HG03432 (cell line): ENCODE results near the gene UBR4.

Experiments used
- ATAC-seq: cut with Tn5 transposase; IDR thresholded peaks from one replicate; pipeline ENCODE4 v1.9.1; 2021; ENCODE audit warnings: mild to moderate bottlenecking, moderate library complexity; ENCODE audit not compliant: unreplicated experiment

The UBR4 gene

GRCh38 chr1:19074902-19075721, 135.0 kb downstream of the UBR4 start:
- ATAC-seq = no peak

- no peak for ATAC-seq
Measured at GRCh38 chr1:19074361-19074901, 135.6 kb downstream of the UBR4 start.

DNA sequence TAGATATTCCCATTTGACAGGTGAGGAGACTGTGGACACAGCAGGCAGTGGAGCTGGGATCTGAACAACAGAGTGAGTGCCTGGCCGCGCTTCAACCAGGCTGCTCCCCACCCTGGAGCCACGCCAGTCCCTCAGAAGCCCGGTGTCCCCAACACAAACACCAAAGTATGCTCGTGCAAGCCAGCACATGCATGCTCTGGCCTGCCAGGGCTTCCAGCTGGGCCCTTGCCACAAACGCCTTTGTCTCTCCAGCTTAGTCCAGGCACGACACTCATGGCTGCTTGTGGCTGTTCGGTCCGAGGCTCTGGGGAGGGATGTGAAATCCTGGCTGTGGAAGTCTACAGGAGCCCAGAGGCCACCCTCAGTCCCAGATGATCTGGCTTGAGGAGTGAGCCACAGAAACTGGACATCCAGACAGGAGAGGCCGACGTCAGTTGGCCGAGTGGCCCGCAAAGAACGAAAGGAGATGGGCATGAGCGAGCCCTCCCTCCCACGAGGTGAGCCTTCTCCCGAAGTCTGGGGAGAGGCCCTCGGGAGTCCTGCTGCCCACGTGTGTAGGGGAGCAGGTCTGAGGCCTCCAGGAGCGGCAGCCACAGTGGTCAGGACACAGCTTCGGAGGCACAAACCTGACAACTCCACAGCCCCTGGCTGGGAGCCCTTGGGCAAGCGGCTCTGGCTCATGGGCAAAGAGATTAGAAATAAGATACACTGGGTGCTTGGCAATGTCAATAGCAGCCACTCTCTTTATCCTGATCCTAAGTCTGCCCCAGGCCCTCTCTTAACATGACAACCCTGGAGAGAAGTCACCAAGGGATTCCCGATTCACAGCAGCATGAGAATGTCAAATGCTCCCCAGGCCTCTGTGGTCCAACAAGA, 136.5 kb downstream of the UBR4 start:
- no peak for ATAC-seq

DNA sequence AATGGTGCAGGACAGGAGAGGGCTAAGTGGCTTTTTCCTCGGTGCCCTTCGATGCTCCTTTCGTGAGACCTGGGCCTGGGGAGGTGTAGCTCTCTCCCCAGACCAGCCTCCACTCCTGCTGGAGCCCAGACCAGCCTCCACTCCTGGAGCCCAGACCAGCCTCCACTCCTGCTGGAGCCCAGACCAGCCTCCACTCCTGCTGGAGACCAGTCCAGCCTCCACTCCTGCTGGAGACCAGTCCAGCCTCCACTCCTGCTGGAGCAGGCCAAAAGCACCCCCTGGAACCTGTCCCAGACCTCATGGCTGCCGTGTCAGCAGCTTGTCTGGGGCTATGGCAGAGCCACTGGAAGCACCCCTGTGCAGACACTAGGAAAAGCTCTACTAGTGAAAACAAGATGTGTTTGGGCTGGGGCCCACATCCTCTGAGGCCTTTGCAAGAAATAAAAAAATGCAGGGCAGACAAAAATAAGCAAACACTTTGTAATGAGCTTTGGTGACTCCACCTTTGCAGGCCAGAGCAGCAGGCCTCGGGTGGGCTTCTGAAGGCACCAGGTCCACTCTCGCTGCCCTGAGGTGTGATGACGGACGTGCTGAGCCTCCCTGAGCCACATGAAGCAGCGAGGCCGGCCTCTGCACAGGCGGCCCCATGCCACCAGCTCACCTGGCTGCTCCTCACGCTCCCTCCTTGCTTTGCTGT, 137.6 kb downstream of the UBR4 start:
- ATAC-seq = no peak

DNA sequence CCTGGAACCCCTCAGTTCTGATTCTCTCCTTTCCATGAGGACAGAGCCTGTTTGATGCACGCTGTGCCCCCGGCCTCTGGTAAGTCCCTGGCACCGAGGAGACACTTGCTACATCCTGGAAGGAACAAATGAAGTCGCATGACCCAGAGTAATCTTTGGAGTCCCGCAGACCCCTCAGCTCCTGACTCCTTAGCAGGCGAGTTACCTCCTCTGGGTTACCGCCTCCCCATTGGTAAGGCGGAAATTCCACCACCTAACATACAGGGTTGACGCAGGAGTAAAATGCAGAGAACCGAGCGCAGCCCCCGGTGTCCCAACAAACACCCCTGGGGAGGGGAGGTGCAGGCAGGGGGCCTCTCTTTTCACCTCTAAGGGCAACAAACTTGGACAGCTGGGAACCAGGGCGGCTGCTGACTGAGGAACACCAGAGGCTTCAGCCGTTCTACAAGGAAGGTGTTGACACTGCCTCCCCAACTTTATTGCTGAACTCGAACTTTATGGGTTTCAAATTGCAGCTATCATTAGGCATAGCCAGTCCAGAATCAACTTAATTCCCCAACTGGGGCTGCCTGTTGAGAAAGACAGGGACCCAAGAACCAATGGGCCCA, 138.3 kb downstream of the UBR4 start:
- no peak for ATAC-seq

DNA sequence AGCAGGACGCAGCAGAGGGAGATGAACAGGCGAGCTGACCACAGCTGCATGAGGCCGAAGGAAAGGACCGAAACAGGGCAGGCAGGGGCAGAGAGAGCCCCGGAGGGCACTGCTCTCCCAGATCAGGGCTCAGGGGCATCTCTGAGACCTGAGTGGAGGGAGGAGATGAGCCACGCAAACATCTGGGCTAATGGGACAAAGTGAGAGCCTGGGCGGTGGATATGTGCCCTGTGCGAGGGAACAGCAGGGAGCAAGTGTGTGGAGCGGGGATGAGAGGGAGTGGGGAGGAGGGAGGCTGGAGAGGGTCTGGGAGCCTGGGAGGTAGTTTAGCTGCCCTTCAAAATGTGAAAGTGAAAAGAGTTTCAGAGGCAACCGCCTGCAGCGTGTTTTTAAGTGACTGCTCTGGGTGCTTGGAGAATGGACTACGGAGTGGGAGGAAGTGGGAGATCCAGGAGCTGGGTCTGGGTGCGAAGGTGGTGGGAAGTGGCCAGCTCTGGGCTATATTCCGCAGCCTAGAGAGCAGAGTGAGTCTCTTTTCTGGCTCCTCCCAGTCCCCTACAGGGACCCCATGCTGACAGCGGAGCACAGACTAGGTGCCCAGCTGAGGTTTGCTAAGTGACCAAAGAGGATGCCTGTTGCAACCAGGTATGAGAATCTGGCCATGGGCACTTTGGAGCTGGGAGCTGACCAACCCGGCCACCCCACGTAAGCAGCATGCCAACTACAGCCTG, 139.0 kb downstream of the UBR4 start:
- ATAC-seq = no peak

GRCh38 chr1:19070197-19070651, 139.8 kb downstream of the UBR4 start:
- no peak for ATAC-seq

- no peak for ATAC-seq
Measured at GRCh38 chr1:19068639-19069276, 141.3 kb downstream of the UBR4 start.

- no peak for ATAC-seq
Measured at GRCh38 chr1:19067912-19068638, 142.0 kb downstream of the UBR4 start.

GRCh38 chr1:19067182-19067911, 142.7 kb downstream of the UBR4 start:
- no peak for ATAC-seq

DNA sequence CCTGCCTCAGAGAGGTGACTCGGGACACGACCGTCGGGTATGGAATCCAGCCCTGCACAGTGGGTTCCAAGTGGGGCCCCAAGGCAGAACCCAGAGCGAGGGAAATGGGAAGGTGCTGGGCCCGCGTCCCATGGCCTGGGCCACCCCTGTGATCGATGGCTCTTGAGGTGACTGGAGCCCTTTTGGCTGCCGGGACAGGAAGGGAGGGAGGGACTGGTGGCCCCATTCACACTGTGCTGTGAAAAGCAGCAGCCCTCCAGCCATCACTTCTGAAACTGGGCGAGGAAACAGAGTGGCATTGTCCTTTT, 143.2 kb downstream of the UBR4 start:
- no peak for ATAC-seq

DNA sequence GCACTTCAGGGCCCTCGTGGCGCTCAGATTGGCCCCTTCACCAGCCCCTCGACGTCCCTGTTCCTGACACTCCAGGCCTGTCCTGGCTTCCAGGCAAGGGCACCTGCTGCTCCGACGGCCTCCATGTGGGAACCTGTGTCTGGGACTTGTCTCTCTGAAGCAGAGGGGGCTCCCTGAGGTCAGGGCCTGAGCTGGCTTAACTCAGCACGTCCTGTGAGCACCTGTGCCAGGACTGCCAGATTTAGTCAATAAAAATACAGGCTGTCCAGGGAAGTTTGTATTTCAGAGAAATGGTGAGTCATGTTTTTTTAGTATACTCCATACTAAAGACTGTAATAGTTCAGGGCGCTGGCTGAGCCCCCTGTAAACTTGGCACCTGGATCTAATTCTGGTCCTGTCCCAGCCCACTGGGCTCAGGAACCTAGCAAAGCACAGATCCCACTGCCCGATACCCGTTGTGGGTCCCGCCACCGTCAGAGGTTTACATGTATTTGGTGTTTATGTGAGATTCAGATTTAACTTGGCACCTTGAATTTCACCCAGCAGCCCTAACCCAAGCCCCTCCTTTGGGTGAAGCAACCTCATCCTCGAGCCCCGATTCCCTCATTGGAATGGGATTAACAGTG, 143.7 kb downstream of the UBR4 start:
- no peak for ATAC-seq

- no peak for ATAC-seq
Measured at GRCh38 chr1:19065526-19066247, 144.4 kb downstream of the UBR4 start.

- no peak for ATAC-seq
Measured at GRCh38 chr1:19064906-19065450, 145.1 kb downstream of the UBR4 start.

- ATAC-seq = no peak
Measured at GRCh38 chr1:19063122-19063521, 146.9 kb downstream of the UBR4 start.

- no peak for ATAC-seq
Measured at GRCh38 chr1:19062258-19063029, 147.6 kb downstream of the UBR4 start.
